ENCODE results near the gene SLC35B1. TPM values are rescaled to one million over a fixed set of nuclear protein-coding genes. Genes with fewer than 3 reads are reported as not detected.

SLC35B1 gene
- total RNA-seq, 1 experiment from 2014 or later = 84.6 TPM

DNA sequence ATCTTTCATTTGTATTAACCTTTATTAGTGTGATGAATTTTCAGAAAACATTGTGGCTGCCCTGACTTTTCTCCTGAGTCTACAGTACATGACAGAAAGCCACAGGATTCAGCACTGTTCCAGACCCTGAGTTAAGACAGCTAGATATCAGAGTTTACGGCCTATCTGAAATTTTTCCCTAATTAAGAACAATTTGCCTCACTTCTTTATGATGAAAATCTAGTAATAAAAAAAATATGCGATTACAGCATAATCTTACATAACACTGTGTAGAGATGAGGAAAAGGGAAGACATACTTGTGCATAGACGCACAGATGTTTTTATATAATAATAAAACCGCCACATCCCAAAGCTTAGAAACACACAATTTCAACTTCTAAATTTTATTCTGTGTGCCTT is 37.1 kb downstream of the SLC35B1 start:
- BruUV-seq (replicated peaks) = TSS peak; percentile 14
- ChIA-PET POLR2A (interaction anchor here (0.6 kb wide), 1 partner anchor 9 kb away, joined by 11 read pairs; no protein-coding TSS in a partner anchor), CTCF (interaction anchor here (0.7 kb wide), 1 partner anchor 409 kb away, joined by 7 read pairs; no protein-coding TSS in a partner anchor)
- Histone ChIP-seq H3K9me3 (ENCODE audit: control insufficient read depth, insufficient read depth, low read depth, low read length) (no peaks in the 10 kb centered on the region), H3K36me3 (ENCODE audit: control insufficient read depth, insufficient read depth, low read length) (no peaks in the 10 kb centered on the region; the same call in 1 of the 2 replicates), H3K4me1 (ENCODE audit: control insufficient read depth, insufficient read depth, low read length) (no peaks in the 10 kb centered on the region; the same call in 1 of the 2 replicates), H3K27ac (ENCODE audit: low read length) (no peak overlapping the region), H3K4me3 (ENCODE audit: low read depth in 2 of 2, low read length in 2 of 2) (no peak overlapping the region), H3K27me3 (ENCODE audit: control insufficient read depth, insufficient read depth, low read length) (no peaks in the 10 kb centered on the region)
- TF ChIP-seq, protein P1, sequence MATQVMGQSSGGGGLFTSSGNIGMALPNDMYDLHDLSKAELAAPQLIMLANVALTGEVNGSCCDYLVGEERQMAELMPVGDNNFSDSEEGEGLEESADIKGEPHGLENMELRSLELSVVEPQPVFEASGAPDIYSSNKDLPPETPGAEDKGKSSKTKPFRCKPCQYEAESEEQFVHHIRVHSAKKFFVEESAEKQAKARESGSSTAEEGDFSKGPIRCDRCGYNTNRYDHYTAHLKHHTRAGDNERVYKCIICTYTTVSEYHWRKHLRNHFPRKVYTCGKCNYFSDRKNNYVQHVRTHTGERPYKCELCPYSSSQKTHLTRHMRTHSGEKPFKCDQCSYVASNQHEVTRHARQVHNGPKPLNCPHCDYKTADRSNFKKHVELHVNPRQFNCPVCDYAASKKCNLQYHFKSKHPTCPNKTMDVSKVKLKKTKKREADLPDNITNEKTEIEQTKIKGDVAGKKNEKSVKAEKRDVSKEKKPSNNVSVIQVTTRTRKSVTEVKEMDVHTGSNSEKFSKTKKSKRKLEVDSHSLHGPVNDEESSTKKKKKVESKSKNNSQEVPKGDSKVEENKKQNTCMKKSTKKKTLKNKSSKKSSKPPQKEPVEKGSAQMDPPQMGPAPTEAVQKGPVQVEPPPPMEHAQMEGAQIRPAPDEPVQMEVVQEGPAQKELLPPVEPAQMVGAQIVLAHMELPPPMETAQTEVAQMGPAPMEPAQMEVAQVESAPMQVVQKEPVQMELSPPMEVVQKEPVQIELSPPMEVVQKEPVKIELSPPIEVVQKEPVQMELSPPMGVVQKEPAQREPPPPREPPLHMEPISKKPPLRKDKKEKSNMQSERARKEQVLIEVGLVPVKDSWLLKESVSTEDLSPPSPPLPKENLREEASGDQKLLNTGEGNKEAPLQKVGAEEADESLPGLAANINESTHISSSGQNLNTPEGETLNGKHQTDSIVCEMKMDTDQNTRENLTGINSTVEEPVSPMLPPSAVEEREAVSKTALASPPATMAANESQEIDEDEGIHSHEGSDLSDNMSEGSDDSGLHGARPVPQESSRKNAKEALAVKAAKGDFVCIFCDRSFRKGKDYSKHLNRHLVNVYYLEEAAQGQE (IDR thresholded peaks at IDR 0.05; ENCODE audit: insufficient read depth in 1 of 2, low read depth in 2 of 2, low read length in 1 of 2) = no peak
- TF ChIP-seq SIN3A (IDR thresholded peaks at IDR 0.05; ENCODE audit: borderline replicate concordance, insufficient read depth, low read depth, low read length) (no peak), TCF7L2 (IDR thresholded peaks at IDR 0.05; ENCODE audit: low read depth, low read length) (no peak), POLR2AphosphoS5 (IDR thresholded peaks at IDR 0.05; ENCODE audit: low read depth, low read length) (no peak)
- intact Hi-C loops (cut with micrococcal nuclease; ENCODE audit: unreplicated experiment) (no loop called here), in situ Hi-C loops (cut with HindIII; ENCODE audit: low pct_unique_long_range_greater_than_20kb, low sequenced_read_pairs) (loop anchor here (5.0 kb wide), 1 partner anchor 33 kb away; no protein-coding TSS in a partner anchor)
- DNase-seq (ENCODE audit: low read depth, low spot score) = no peak
- no peak for ATAC-seq

DNA sequence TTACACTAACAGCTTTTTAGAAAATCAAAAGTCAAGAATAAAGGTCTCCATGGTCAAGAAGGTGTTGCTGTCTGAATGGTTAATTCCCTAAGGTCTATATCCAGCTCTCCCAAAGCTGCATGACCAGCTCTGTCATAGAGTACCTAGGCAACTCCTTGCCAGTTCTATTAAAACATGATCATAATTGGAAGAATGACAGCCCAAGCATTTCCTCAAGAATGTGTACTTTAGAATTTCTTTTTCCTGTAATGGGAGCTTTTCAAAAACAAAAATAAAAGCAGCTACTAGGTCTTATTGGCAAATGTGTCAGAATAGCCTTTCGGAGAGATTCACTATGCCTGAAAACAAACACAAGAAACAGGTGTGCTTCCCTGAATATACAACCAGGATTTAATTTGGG is 37.8 kb downstream of the SLC35B1 start:
- no peaks in the 10 kb centered on the region for H3K4me1 ChIP-seq (ENCODE audit: control insufficient read depth, insufficient read depth, low read length)
- H3K36me3 ChIP-seq (ENCODE audit: control insufficient read depth, insufficient read depth, low read length) = no peaks in the 10 kb centered on the region; the same call in 1 of the 2 replicates
- intact Hi-C loops (cut with micrococcal nuclease; ENCODE audit: unreplicated experiment) = no loop called here
- POLR2A ChIA-PET = no interaction called here
- no TSS peak for BruUV-seq (replicated peaks)
- H3K27me3 ChIP-seq (ENCODE audit: control insufficient read depth, insufficient read depth, low read length) = no peaks in the 10 kb centered on the region
- DNase-seq (ENCODE audit: low read depth, low spot score) (no peak), ATAC-seq (no peak)
- no peaks in the 10 kb centered on the region for H3K9me3 ChIP-seq (ENCODE audit: control insufficient read depth, insufficient read depth, low read depth, low read length)
- H3K4me3 ChIP-seq (ENCODE audit: low read depth in 2 of 2, low read length in 2 of 2) = no peak overlapping the region
- CTCF ChIA-PET = no interaction called here
- TF ChIP-seq POLR2AphosphoS5 (IDR thresholded peaks at IDR 0.05; ENCODE audit: low read depth, low read length) (no peak), TCF7L2 (IDR thresholded peaks at IDR 0.05; ENCODE audit: low read depth, low read length) (no peak), SIN3A (IDR thresholded peaks at IDR 0.05; ENCODE audit: borderline replicate concordance, insufficient read depth, low read depth, low read length) (no peak)
- TF ChIP-seq, protein P2, sequence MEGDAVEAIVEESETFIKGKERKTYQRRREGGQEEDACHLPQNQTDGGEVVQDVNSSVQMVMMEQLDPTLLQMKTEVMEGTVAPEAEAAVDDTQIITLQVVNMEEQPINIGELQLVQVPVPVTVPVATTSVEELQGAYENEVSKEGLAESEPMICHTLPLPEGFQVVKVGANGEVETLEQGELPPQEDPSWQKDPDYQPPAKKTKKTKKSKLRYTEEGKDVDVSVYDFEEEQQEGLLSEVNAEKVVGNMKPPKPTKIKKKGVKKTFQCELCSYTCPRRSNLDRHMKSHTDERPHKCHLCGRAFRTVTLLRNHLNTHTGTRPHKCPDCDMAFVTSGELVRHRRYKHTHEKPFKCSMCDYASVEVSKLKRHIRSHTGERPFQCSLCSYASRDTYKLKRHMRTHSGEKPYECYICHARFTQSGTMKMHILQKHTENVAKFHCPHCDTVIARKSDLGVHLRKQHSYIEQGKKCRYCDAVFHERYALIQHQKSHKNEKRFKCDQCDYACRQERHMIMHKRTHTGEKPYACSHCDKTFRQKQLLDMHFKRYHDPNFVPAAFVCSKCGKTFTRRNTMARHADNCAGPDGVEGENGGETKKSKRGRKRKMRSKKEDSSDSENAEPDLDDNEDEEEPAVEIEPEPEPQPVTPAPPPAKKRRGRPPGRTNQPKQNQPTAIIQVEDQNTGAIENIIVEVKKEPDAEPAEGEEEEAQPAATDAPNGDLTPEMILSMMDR (IDR thresholded peaks at IDR 0.05) = no peak
- TF ChIP-seq, protein P1 (IDR thresholded peaks at IDR 0.05; ENCODE audit: insufficient read depth in 1 of 2, low read depth in 2 of 2, low read length in 1 of 2) = no peak
- no peak overlapping the region for H3K27ac ChIP-seq (ENCODE audit: low read length)
- in situ Hi-C loops (cut with HindIII; ENCODE audit: low pct_unique_long_range_greater_than_20kb, low sequenced_read_pairs) = loop anchor here (5.0 kb wide), 1 partner anchor 33 kb away; no protein-coding TSS in a partner anchor

Measured in Panc1 (cell line).